Activated T-cell treated with anti-CD3 and anti-CD28 coated beads, Interleukin-2, amount 50 U/mL, for 24 hours (primary cell): ENCODE results near the gene NAA80.
A peak's percentile ranks its signal among the peaks of the same experiment; 100 is the strongest.
"Not testable (repeated sequence)": the region's sequence is repeated elsewhere in the genome, so short reads cannot be mapped to it uniquely, and the experiment has no call there.

ENCODE experiments used
- DNase-seq: peaks from one replicate; pipeline ENCODE4 v3.0.0-alpha.2; 2020
- H3K27ac Mint-ChIP-seq: 2 replicates; pipeline ENCODE4 v1.8.0; 2020; ENCODE audit warnings: mild to moderate bottlenecking, mixed read lengths
- H3K27me3 Mint-ChIP-seq: 2 replicates; pipeline ENCODE4 v1.8.0; 2020; ENCODE audit warnings: mixed read lengths
- H3K36me3 Mint-ChIP-seq: 2 replicates; pipeline ENCODE4 v1.8.0; 2020; ENCODE audit warnings: low read depth, mixed read lengths
- H3K4me1 Mint-ChIP-seq: 2 replicates; pipeline ENCODE4 v1.8.0; 2020; ENCODE audit warnings: low read depth, mixed read lengths
- H3K4me3 Mint-ChIP-seq: 2 replicates; pipeline ENCODE4 v1.8.0; 2020; ENCODE audit warnings: mild to moderate bottlenecking, moderate library complexity, mixed read lengths
- H3K9me3 Mint-ChIP-seq: 2 replicates; pipeline ENCODE4 v1.8.0; 2020; ENCODE audit warnings: mixed read lengths

The NAA80 gene

DNA sequence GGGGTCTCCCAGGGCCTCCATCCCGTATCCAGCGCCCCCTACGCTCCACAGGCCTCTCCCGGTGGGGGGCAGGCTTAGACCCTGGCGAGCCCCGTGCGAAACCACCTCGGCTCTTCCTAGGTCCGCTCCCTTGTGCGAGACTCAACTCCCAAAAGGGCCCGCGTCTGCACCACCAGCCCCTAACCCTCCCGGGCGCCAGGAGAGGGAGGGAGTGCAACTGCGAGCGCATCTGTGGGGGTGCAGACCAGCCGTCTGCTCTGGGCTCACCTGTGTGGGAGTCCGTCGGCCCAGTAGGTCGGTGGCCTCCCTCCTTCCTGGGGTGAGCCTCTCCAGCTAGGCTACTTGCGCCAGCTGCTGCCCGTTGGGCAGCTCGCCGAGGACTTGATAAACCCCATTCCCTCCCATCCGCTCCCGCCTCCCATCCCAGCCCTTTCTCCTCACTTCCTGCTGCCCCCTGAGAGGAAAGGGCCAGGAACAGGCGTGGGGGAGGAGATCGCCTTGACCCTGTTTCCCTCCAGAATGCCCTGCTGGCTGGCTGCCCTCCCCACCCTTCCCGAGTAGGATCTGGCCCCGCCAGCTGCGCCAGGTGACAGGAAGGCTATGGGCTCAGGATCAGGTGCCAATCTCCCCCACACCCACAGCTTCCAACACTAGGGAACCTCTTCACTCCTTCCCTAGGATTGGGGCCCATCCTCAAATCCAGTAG is 23.3 kb upstream of the NAA80 start, which contains the start of gene HYAL2:
Gene HYAL2, minus strand, starts transcription at position 360 of the 706 bp plus-strand sequence. CDS start 2,256 bp downstream, outside the sequence.
- H3K36me3 Mint-ChIP-seq, result peaks cover 62% of the 10 kb centered on the region
- H3K9me3 Mint-ChIP-seq, result no peaks in the 10 kb centered on the region
- peaks cover 48% of the 10 kb centered on the region for H3K4me1 Mint-ChIP-seq
- H3K4me3 Mint-ChIP-seq, result peak within 1 kb of the TSS; percentile 83
- no peak for DNase-seq
- peak within 1 kb of the TSS; percentile 98 for H3K27ac Mint-ChIP-seq
- no peaks in the 10 kb centered on the region for H3K27me3 Mint-ChIP-seq

DNA sequence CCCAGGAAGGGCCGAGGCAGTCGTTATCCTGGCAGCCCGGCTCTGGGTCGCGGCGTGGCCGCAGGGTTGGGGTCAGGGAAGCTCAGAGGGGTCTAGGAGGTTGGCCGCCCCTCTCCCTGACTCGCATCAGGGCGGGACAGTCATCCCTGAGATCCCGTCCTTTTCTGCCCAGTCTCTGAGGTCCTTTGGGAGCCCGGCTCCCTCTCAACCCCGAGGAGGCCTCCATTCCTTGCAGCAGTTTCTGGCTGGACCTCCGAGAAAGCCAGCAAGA is 22.8 kb upstream of the NAA80 start:
- peaks cover 49% of the 10 kb centered on the region for H3K4me1 Mint-ChIP-seq
- peak overlapping the region; percentile 83 for H3K4me3 Mint-ChIP-seq
- peaks cover 61% of the 10 kb centered on the region for H3K36me3 Mint-ChIP-seq
- H3K9me3 Mint-ChIP-seq, result no peaks in the 10 kb centered on the region
- H3K27ac Mint-ChIP-seq, result peak overlapping the region; percentile 98
- DNase-seq, result no peak
- no peaks in the 10 kb centered on the region for H3K27me3 Mint-ChIP-seq

DNA sequence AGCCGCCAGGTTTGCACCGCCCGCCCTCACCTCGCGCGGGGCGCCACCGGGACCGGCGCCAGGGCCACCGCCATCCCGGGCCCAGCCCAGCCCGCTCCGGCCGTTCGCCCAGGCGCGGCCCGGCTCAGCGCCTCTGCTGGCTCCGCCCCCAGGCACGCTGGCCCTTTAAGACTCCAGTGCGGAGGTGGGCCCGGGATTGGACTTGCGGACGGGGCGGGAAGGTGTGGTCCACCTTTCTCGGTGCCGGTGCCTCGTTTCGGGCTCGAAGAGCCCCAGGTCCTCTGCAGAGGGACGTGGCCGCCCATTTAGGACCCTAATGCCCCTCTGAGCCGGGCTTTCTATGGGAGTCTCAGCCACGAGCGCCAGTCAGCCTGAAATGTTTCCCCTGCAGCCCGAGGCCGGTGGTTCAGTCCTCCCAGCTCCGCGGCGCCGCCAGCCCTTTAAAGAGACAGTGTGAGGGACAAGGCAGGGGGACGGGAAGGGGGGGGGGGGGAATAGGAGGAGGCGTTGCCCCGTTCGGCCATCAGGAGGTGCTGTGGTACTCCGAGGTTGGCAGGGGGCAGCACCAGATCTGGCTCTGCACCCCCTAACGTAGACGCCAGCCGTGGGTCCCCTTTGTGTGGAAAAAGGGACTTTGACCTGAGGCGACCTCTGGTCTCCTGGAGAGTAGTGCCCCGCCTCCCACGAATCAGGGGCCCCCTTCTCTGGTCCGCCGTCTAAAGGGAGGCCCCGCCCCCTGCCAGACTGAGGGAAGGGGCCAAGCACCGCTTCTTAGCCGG is 22.3 kb upstream of the NAA80 start:
- peak; percentile 94 for DNase-seq
- H3K27ac Mint-ChIP-seq, result peak overlapping the region; percentile 98
- no peaks in the 10 kb centered on the region for H3K27me3 Mint-ChIP-seq
- peaks cover 59% of the 10 kb centered on the region for H3K36me3 Mint-ChIP-seq
- peaks cover 50% of the 10 kb centered on the region for H3K4me1 Mint-ChIP-seq
- no peaks in the 10 kb centered on the region for H3K9me3 Mint-ChIP-seq
- peak overlapping the region; percentile 83 for H3K4me3 Mint-ChIP-seq

- no peak for DNase-seq
- H3K27ac Mint-ChIP-seq, result peak overlapping the region; percentile 87
- no peaks in the 10 kb centered on the region for H3K27me3 Mint-ChIP-seq
- peaks cover 57% of the 10 kb centered on the region for H3K36me3 Mint-ChIP-seq
- H3K4me3 Mint-ChIP-seq, result peak overlapping the region; percentile 88
- H3K4me1 Mint-ChIP-seq, result peaks cover 50% of the 10 kb centered on the region
- no peaks in the 10 kb centered on the region for H3K9me3 Mint-ChIP-seq
Observed at GRCh38 chr3:50320853-50321335, 21.7 kb upstream of the NAA80 start.

- H3K4me1 Mint-ChIP-seq, result peaks cover 53% of the 10 kb centered on the region
Observed at GRCh38 chr3:50319894-50320625, 20.9 kb upstream of the NAA80 start.

GRCh38 chr3:50319181-50319893 is 20.1 kb upstream of the NAA80 start:
- Mint-ChIP-seq H3K9me3 (no peaks in the 10 kb centered on the region), H3K27ac (no peak overlapping the region), H3K4me1 (peaks cover 48% of the 10 kb centered on the region), H3K4me3 (no peak overlapping the region), H3K27me3 (no peaks in the 10 kb centered on the region), H3K36me3 (peaks cover 42% of the 10 kb centered on the region)
- DNase-seq, result no peak

More at GRCh38 chr3:50319894-50320625, 20.9 kb upstream of the NAA80 start:
- no peak for DNase-seq
- Mint-ChIP-seq H3K4me3 (peak overlapping the region; percentile 88), H3K9me3 (no peaks in the 10 kb centered on the region), H3K27ac (peak overlapping the region; percentile 57), H3K27me3 (no peaks in the 10 kb centered on the region), H3K36me3 (peaks cover 49% of the 10 kb centered on the region)

GRCh38 chr3:50318615-50319014 is 19.4 kb upstream of the NAA80 start:
- H3K27ac Mint-ChIP-seq, result peak overlapping the region; percentile 22
- no peak for DNase-seq
- no peak overlapping the region for H3K4me3 Mint-ChIP-seq
- H3K4me1 Mint-ChIP-seq, result peaks cover 48% of the 10 kb centered on the region
- H3K27me3 Mint-ChIP-seq, result no peaks in the 10 kb centered on the region
- H3K36me3 Mint-ChIP-seq, result peaks cover 35% of the 10 kb centered on the region
- H3K9me3 Mint-ChIP-seq, result no peaks in the 10 kb centered on the region

DNA sequence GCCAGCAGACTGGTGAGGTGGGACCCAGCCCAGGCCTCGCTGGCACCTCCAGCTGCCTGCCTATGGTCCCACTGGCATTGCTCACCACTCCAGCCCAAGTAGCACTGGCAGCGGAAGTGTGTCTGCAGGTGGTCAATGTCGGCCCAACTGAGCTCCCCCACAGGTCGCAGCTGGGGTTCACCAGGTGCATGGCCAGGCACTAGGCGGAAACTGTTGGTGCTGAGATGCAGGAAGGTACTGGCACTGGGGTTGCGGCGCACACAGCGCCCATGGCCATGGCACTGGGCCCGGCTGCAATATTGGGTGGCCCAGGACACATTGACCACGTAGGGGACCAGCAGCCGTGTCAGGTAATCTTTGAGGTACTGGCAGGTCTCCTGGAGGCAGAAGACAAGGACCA is 19.0 kb upstream of the NAA80 start:
- no peaks in the 10 kb centered on the region for H3K9me3 Mint-ChIP-seq

GRCh38 chr3:50317300-50317699 is 18.1 kb upstream of the NAA80 start:
- H3K4me1 Mint-ChIP-seq, result peaks cover 46% of the 10 kb centered on the region
- no peaks in the 10 kb centered on the region for H3K27me3 Mint-ChIP-seq
- H3K36me3 Mint-ChIP-seq, result peaks cover 34% of the 10 kb centered on the region
- DNase-seq, result no peak
- H3K9me3 Mint-ChIP-seq, result no peaks in the 10 kb centered on the region
- H3K27ac Mint-ChIP-seq, result no peak overlapping the region
- H3K4me3 Mint-ChIP-seq, result no peak overlapping the region

More for the DNA sequence above, 19.0 kb upstream of the NAA80 start:
- Mint-ChIP-seq H3K4me1 (peaks cover 48% of the 10 kb centered on the region), H3K36me3 (peaks cover 34% of the 10 kb centered on the region), H3K27me3 (no peaks in the 10 kb centered on the region), H3K27ac (no peak overlapping the region), H3K4me3 (no peak overlapping the region)
- DNase-seq, result no peak

DNA sequence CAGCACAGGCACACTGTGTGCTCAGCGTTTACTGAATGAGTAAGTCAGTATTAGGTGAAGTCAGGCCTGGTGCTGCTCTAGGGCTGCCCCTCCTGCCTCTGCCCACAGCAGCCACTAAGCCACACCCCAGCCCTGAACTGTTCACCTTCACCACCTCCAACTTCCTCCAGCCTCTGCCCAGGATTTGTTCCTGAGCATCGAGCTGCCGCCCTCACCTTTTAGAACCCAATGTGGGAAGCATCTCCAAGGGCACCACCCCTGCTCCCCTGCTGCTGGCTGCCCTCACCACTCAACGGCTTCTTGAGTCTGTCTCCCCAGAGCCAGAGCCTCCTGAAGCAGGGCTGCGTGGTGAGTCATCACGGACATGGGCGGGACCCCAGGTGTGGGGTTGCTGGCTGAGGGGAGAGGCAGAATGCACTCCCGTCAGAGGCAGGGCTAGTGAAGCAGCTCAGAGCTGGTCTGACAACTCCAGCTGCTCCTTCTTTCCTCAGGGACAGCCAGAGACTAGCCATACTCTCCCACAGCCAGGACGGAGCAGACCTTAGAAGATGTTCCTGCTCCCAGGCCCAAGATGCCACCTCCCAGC is 17.5 kb upstream of the NAA80 start:
- Mint-ChIP-seq H3K27me3 (no peaks in the 10 kb centered on the region), H3K4me1 (peaks cover 42% of the 10 kb centered on the region), H3K27ac (peak overlapping the region; percentile 80), H3K36me3 (peaks cover 34% of the 10 kb centered on the region), H3K4me3 (no peak overlapping the region), H3K9me3 (no peaks in the 10 kb centered on the region)
- peak; percentile 74 for DNase-seq

DNA sequence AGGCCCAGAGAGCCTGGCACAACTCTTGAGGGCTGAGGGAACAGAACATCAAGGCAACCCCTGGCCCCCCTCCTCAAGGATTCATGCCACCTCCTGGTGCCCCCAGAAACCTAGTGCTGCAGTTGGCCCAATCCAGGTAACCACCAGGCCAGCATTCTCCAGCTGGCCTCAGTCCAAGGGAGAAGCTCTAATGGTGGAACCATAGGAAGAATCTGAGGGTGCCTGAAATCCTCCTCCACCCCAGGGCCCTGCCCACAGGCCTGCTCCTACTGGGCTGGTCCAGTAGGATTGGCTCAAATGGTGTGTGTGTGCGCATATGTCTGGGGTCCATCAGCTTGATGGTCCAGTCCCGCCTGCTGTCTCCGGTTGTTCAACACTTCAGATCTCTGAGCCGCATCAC is 15.6 kb upstream of the NAA80 start:
- Mint-ChIP-seq H3K27ac (no peak overlapping the region), H3K36me3 (peaks cover 30% of the 10 kb centered on the region)

DNA sequence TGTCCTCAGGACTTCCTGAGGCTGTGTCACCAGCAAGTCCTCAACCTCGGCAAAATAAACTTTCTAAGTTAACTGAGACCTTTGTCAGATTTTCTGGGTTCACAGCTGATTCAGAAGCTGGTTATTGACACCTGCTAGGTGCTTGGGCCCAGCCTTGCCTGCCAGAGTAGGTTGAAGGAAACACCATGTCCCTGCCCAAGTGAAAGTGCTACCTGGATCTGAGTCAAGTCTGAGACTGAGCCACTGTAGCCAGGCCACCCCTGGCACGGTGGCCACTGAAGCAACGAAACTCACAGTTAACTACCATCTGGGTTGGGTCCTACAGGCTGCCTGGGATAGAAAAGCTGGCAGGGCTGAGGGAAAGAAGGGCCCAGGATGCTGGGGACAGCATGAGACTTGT is 15.1 kb upstream of the NAA80 start:
- no peak for DNase-seq
- H3K27ac Mint-ChIP-seq, result no peak overlapping the region
- no peak overlapping the region for H3K4me3 Mint-ChIP-seq
- H3K4me1 Mint-ChIP-seq, result peaks cover 28% of the 10 kb centered on the region
- peaks cover 30% of the 10 kb centered on the region for H3K36me3 Mint-ChIP-seq
- no peaks in the 10 kb centered on the region for H3K27me3 Mint-ChIP-seq
- no peaks in the 10 kb centered on the region for H3K9me3 Mint-ChIP-seq

More for the DNA sequence above, 15.6 kb upstream of the NAA80 start:
- Mint-ChIP-seq H3K9me3 (no peaks in the 10 kb centered on the region), H3K4me1 (peaks cover 33% of the 10 kb centered on the region), H3K4me3 (no peak overlapping the region), H3K27me3 (no peaks in the 10 kb centered on the region)
- DNase-seq, result no peak

DNA sequence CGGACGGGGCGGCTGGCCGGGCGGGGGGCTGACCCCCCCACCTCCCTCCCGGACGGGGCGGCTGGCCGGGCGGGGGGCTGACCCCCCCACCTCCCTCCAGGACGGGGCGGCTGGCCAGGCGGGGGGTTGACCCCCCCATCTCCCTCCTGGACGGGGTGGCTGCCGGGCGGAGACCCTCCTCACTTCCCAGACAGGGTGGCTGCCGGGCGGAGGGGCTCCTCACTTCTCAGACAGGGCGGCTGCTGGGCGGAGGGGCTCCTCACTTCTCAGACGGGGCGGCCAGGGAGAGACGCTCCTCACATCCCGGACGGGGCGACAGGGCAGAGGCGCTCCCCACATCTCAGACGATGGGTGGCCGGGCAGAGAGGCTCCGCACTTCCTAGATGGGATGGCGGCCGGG is 12.8 kb upstream of the NAA80 start:
- not testable (repeated sequence) for H3K4me3 Mint-ChIP-seq, H3K27ac Mint-ChIP-seq
- H3K4me1 Mint-ChIP-seq, result peaks cover 13% of the 10 kb centered on the region

GRCh38 chr3:50304601-50305000 is 5.4 kb upstream of the NAA80 start:
- peak overlapping the region; percentile 29 for H3K27ac Mint-ChIP-seq
- H3K36me3 Mint-ChIP-seq, result peaks cover 9% of the 10 kb centered on the region
- no peak overlapping the region for H3K4me3 Mint-ChIP-seq
- no peaks in the 10 kb centered on the region for H3K9me3 Mint-ChIP-seq
- DNase-seq, result no peak
- no peaks in the 10 kb centered on the region for H3K27me3 Mint-ChIP-seq
- peaks cover 21% of the 10 kb centered on the region for H3K4me1 Mint-ChIP-seq

More for the DNA sequence above, 12.8 kb upstream of the NAA80 start:
- not testable (repeated sequence) for H3K27me3 Mint-ChIP-seq, H3K9me3 Mint-ChIP-seq, DNase-seq
- H3K36me3 Mint-ChIP-seq, result peaks cover 18% of the 10 kb centered on the region
